ENCODE results near the gene RABL3. TPM values are rescaled to one million over a fixed set of nuclear protein-coding genes. Genes with fewer than 3 reads are reported as not detected.

The RABL3 gene
- total and polyA plus RNA-seq, 2 donors (not counting 1 experiment from before 2014, with no cell fraction given): 11.9 to 13.4 TPM

DNA sequence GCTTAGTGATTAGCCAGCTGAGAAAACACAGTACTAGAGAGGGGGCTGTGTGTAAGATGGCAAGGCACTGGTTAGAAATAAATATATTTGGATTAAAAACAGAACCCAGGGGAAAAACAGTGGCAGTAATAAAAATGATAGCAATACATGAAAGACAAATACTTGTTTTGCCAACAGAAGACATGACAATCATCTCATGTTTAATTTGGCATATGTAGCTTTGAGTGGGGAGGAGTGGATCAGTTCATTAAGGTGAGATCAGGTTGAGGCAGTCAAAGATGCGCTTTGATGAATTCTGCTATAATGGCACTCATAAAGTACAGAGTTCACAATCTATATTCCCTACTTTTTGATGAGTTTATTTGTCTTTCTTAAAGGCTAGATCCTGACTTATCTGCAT lies 56.9 kb downstream of the RABL3 start:
- Histone ChIP-seq H3K4me3 (replicated peaks in 1 of 4; ENCODE audit: control extremely low read depth in 1 of 4, insufficient read depth in 1 of 4, low read depth in 3 of 4, low read length in 4 of 4) (no peak overlapping the region), H3K27me3 (ENCODE audit: control insufficient read depth, insufficient read depth, low read length) (no peaks in the 10 kb centered on the region), H3K4me2 (ENCODE audit: extremely low read depth, insufficient read depth, low read length) (no peak overlapping the region), H2AFZ (ENCODE audit: low read length) (no peak overlapping the region), H3K9me3 (ENCODE audit: control insufficient read depth, insufficient read depth, low read depth, low read length) (no peaks in the 10 kb centered on the region), H3K27ac (ENCODE audit: insufficient read depth, low read length) (no peak overlapping the region), H3K36me3 (ENCODE audit: control insufficient read depth, insufficient read depth, low read length) (no peaks in the 10 kb centered on the region), H3K79me2 (ENCODE audit: control insufficient read depth, insufficient read depth, low read length) (no peaks in the 10 kb centered on the region), H3K9ac (ENCODE audit: insufficient read depth, low read length) (no peak overlapping the region), H3K4me1 (ENCODE audit: control insufficient read depth, extremely low read depth, insufficient read depth, low read length) (no peaks in the 10 kb centered on the region), H4K20me1 (ENCODE audit: control insufficient read depth, extremely low read depth, insufficient read depth, low read length) (no peaks in the 10 kb centered on the region)
- TF ChIP-seq, protein P1, sequence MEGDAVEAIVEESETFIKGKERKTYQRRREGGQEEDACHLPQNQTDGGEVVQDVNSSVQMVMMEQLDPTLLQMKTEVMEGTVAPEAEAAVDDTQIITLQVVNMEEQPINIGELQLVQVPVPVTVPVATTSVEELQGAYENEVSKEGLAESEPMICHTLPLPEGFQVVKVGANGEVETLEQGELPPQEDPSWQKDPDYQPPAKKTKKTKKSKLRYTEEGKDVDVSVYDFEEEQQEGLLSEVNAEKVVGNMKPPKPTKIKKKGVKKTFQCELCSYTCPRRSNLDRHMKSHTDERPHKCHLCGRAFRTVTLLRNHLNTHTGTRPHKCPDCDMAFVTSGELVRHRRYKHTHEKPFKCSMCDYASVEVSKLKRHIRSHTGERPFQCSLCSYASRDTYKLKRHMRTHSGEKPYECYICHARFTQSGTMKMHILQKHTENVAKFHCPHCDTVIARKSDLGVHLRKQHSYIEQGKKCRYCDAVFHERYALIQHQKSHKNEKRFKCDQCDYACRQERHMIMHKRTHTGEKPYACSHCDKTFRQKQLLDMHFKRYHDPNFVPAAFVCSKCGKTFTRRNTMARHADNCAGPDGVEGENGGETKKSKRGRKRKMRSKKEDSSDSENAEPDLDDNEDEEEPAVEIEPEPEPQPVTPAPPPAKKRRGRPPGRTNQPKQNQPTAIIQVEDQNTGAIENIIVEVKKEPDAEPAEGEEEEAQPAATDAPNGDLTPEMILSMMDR (conservative IDR thresholded peaks at IDR 0.05 in 1 of 2, IDR thresholded peaks at IDR 0.05 in 1 of 2; ENCODE audit: low read depth in 1 of 2, low read length in 2 of 2): no peak
- no peak for TF ChIP-seq EZH2 (IDR thresholded peaks at IDR 0.05; ENCODE audit: low read length, missing control alignments)
- DNase-seq (ENCODE audit: low read depth in 2 of 2): no peak

- Histone ChIP-seq H3K27ac (ENCODE audit: insufficient read depth, low read length) (no peak overlapping the region), H2AFZ (ENCODE audit: low read length) (no peak overlapping the region), H3K9me3 (ENCODE audit: control insufficient read depth, insufficient read depth, low read depth, low read length) (no peaks in the 10 kb centered on the region), H3K4me3 (replicated peaks in 1 of 4; ENCODE audit: control extremely low read depth in 1 of 4, insufficient read depth in 1 of 4, low read depth in 3 of 4, low read length in 4 of 4) (no peak overlapping the region), H3K4me2 (ENCODE audit: extremely low read depth, insufficient read depth, low read length) (no peak overlapping the region), H3K36me3 (ENCODE audit: control insufficient read depth, insufficient read depth, low read length) (no peaks in the 10 kb centered on the region), H3K79me2 (ENCODE audit: control insufficient read depth, insufficient read depth, low read length) (no peaks in the 10 kb centered on the region), H4K20me1 (ENCODE audit: control insufficient read depth, extremely low read depth, insufficient read depth, low read length) (no peaks in the 10 kb centered on the region), H3K4me1 (ENCODE audit: control insufficient read depth, extremely low read depth, insufficient read depth, low read length) (no peaks in the 10 kb centered on the region), H3K9ac (ENCODE audit: insufficient read depth, low read length) (no peak overlapping the region), H3K27me3 (ENCODE audit: control insufficient read depth, insufficient read depth, low read length) (no peaks in the 10 kb centered on the region)
- no peak for TF ChIP-seq EZH2 (IDR thresholded peaks at IDR 0.05; ENCODE audit: low read length, missing control alignments)
- TF ChIP-seq, protein P1 (conservative IDR thresholded peaks at IDR 0.05 in 1 of 2, IDR thresholded peaks at IDR 0.05 in 1 of 2; ENCODE audit: low read depth in 1 of 2, low read length in 2 of 2): no peak
- no peak for DNase-seq (ENCODE audit: low read depth in 2 of 2)
Observed at GRCh38 chr3:120684896-120685295, 57.4 kb downstream of the RABL3 start.

DNA sequence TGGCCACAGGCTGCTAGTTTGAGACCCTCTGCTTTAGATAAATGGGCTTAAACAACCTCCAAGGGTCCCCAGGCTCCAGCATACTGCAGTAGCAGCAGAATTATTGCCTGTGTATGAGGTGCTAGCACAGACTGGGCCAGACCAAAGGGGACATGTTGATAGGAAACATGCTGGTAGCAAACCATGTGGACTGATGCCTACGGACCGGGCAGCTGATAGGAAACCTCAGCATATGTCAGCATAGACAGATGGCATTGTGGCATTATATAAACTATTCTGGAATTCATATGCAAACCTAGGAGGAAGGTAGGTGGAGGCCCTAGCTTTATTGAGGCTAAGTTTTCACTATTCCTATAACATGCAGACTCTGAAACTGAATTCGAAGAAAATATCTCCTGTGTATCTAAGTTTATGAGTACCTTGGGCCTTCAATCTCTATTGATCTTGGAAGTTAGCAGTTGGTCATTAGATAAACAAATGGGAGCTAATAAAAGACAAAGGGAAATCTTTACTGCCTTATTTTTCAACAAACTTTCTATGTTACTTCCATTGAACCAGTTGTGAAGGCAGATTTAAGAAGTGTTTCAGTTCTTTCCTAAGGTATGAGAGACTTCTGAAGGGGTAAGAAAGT lies 58.5 kb downstream of the RABL3 start:
- no peak overlapping the region for H2AFZ ChIP-seq (ENCODE audit: low read length)
- DNase-seq (ENCODE audit: low read depth in 2 of 2): no peak
- no peak overlapping the region for H3K4me2 ChIP-seq (ENCODE audit: extremely low read depth, insufficient read depth, low read length)
- TF ChIP-seq, protein P1 (conservative IDR thresholded peaks at IDR 0.05 in 1 of 2, IDR thresholded peaks at IDR 0.05 in 1 of 2; ENCODE audit: low read depth in 1 of 2, low read length in 2 of 2): no peak
- TF ChIP-seq EZH2 (IDR thresholded peaks at IDR 0.05; ENCODE audit: low read length, missing control alignments): no peak
- no peaks in the 10 kb centered on the region for H3K36me3 ChIP-seq (ENCODE audit: control insufficient read depth, insufficient read depth, low read length)
- H3K9me3 ChIP-seq (ENCODE audit: control insufficient read depth, insufficient read depth, low read depth, low read length): no peaks in the 10 kb centered on the region
- no peak overlapping the region for H3K4me3 ChIP-seq (replicated peaks in 1 of 4; ENCODE audit: control extremely low read depth in 1 of 4, insufficient read depth in 1 of 4, low read depth in 3 of 4, low read length in 4 of 4)
- no peaks in the 10 kb centered on the region for H4K20me1 ChIP-seq (ENCODE audit: control insufficient read depth, extremely low read depth, insufficient read depth, low read length)
- peaks cover 5% of the 10 kb centered on the region for H3K4me1 ChIP-seq (ENCODE audit: control insufficient read depth, extremely low read depth, insufficient read depth, low read length)
- H3K27ac ChIP-seq (ENCODE audit: insufficient read depth, low read length): no peak overlapping the region
- H3K27me3 ChIP-seq (ENCODE audit: control insufficient read depth, insufficient read depth, low read length): no peaks in the 10 kb centered on the region
- no peaks in the 10 kb centered on the region for H3K79me2 ChIP-seq (ENCODE audit: control insufficient read depth, insufficient read depth, low read length)
- H3K9ac ChIP-seq (ENCODE audit: insufficient read depth, low read length): no peak overlapping the region

Data from fibroblast of lung (primary cell).